Posterior vena cava (tissue), 2 donors: ENCODE measurements around the gene ZNF606. TPM values are rescaled to one million over a fixed set of nuclear protein-coding genes. Genes with fewer than 3 reads are reported as not detected.
A peak's percentile ranks its signal among the peaks of the same experiment; 100 is the strongest.

Source experiments
- DNase-seq: peaks from one replicate; pipeline ENCODE4 v3.0.0-alpha.2; 2020; ENCODE audit warnings: low spot score
- intact Hi-C, 2 donors: fragments of 100-400 bp; cut with DNase I; formaldehyde crosslinking; loops; one replicate each; pipeline versions ENCODE4 v1.14.1 to v1.14.2; 2022 to 2023
- long read RNA-seq, 2 donors: library from polyadenylated mRNA; unstranded; transcript quantifications; one replicate each; pipeline ENCODE4 v2.0.0, GENCODE V29; 2020 to 2021
- total RNA-seq, 2 donors: library from RNA; stranded (reverse); fragmentation: NEBNext Ultra II Directional; extraction: Animal tissue kit (Norgen Biotek cat#: 25700); gene quantifications; one replicate each; pipeline ENCODE4 v1.2.1, GENCODE V29; 2021
- donor health status: DM: yes; HTN: yes; CAD: no.
- donor health status: DM: yes; HTN: yes; CAD: no.

Gene ZNF606
- 10 to 100 TPM in 1 of 2 donors, 1 to 10 TPM in 1; 9.0 to 10.1 TPM for total RNA-seq
- long read RNA-seq, donor 1, full-length matches to known transcripts = 4 of 5 reads
- long read RNA-seq, donor 1, partial matches to known transcripts = 0 of 5 reads
- long read RNA-seq, donor 1, other reads (novel, unspliced or antisense) = 1 of 5 reads
- long read RNA-seq, donor 2, partial matches to known transcripts = 0 of 2 reads
- long read RNA-seq, donor 2, other reads (novel, unspliced or antisense) = 0 of 2 reads

DNA sequence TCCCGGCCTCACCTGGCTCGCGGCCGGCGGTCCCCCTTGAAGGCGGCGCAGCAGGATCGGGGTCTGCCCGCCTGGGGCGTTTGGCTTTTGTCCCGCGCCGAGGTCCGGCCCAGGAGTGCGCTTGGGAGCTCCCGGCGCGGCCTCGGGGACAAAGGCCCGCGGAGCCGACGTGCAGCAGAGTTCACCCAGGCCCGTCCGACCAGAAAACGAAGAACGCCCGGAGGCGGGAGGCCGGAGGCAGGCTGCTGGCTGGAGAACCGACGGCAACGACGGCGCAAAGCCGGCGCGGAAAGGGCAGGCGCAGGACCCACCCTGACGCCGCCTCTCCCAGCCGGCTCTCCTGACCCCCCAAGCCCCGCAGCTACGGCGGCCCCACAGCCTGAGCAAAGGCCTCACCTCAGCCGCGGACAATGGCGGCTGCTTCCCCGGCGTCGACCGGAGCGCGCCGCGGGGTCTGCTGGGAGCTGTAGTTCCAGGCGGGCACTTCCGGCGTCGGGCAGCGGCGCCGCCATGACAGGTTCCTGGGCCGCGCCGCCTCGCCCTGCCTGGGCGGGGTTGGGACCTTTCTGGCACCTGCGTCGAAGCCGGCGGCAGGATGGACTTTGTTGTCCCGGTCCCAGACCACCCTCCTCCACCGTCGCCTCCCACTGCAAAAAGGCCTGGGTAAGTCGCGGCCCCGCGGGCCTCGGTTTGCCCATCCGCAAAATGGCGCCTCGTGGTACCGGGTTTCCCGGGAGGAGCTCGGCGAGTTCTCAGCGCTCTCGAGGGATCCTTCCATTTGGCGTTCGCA lies at the start of gene ZNF606:
Gene ZNF606, minus strand, starts transcription at position 437 of the 790 bp plus-strand sequence. CDS start 1,501 bp downstream, outside the sequence.
- intact Hi-C loops = no loop called here

DNA sequence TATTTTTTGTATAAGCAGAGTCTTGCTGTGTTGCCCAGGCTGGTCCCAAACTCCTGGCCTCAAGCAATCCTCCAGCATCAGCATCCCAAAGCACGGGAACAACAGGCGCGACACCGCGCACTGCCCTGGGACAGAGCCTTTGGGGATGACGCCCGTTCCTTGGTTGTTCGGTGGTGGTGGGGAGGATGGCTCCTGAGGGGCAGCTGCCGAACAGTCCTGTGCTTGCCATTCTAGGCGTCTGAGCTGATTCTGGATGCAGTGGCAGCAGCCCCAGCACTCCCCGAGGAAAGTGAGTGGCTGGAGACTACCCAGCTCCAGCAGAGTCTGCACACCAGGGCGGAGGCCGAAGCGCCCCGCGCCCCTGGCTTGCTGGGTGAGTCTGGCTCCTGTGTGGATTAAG lies 49.6 kb upstream of the ZNF606 start:
- intact Hi-C loops = no loop called here
- DNase-seq = no peak

More for the DNA sequence above, at the start of gene ZNF606:
- peak; percentile 95 for DNase-seq

- peak; percentile 55 for DNase-seq
- intact Hi-C loops = no loop called here
These were observed 45.1 kb upstream of the ZNF606 start for GRCh38 chr19:58047672-58048071.

GRCh38 chr19:58046856-58047255 lies 44.2 kb upstream of the ZNF606 start:
- peak; percentile 47 for DNase-seq
- intact Hi-C loops = no loop called here

- DNase-seq = peak; percentile 45
- intact Hi-C loops = no loop called here
These were observed 42.9 kb upstream of the ZNF606 start for GRCh38 chr19:58045411-58046050.

GRCh38 chr19:58044886-58045285 lies 42.3 kb upstream of the ZNF606 start:
- DNase-seq = no peak
- intact Hi-C loops = no loop called here

- DNase-seq = no peak
- intact Hi-C loops = no loop called here
These were observed 41.8 kb upstream of the ZNF606 start for GRCh38 chr19:58044391-58044790.

- DNase-seq = peak; percentile 66
- intact Hi-C loops = no loop called here
These were observed 40.1 kb upstream of the ZNF606 start for GRCh38 chr19:58042495-58043340.

GRCh38 chr19:58040751-58041525 lies 38.3 kb upstream of the ZNF606 start:
- no peak for DNase-seq
- intact Hi-C loops = no loop called here

- DNase-seq = no peak
- intact Hi-C loops = loop anchor here in 1 of 2 donors (10.0 kb wide), 1 partner anchor 86 kb away; no protein-coding TSS in a partner anchor
These were observed 36.1 kb upstream of the ZNF606 start for GRCh38 chr19:58038688-58039204.

DNA sequence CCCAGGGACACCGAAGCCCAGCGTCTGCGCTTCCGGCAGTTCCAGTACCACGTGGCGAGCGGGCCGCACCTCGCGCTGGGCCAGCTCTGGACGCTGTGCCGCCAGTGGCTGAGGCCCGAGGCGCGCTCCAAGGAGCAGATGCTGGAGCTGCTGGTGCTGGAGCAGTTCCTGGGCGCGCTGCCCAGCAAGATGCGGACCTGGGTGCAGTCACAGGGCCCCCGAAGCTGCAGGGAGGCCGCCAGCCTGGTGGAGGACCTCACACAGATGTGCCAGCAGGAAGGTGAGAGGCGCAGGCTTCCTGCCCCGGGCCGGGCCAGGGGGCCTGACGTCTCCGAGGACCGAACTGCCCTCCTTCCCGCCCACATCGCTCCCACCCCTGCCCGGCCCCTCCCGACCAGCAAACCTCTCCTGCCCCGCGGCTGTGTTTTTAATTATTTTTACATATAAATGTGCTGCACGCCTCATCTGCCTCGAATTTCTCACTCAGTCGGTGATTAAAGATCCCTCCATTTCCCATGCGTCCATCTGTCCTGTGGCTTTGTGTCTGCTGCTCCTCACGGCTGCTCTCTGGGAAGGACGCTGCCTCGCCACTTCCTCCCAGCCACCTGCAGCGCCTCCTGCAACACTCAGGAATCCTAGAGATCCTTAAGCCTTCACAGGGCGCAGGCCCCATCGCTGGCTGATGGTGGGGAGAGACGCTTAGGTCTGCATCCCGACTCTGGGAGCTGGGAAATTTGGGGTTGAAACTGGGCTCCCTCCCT lies 35.5 kb upstream of the ZNF606 start:
- intact Hi-C loops = loop anchor here in 1 of 2 donors (10.0 kb wide), 1 partner anchor 87 kb away; no protein-coding TSS in a partner anchor
- no peak for DNase-seq

GRCh38 chr19:58035863-58036262 lies 33.2 kb upstream of the ZNF606 start:
- intact Hi-C loops = loop anchor here in 1 of 2 donors (10.0 kb wide), 1 partner anchor 89 kb away; no protein-coding TSS in a partner anchor

DNA sequence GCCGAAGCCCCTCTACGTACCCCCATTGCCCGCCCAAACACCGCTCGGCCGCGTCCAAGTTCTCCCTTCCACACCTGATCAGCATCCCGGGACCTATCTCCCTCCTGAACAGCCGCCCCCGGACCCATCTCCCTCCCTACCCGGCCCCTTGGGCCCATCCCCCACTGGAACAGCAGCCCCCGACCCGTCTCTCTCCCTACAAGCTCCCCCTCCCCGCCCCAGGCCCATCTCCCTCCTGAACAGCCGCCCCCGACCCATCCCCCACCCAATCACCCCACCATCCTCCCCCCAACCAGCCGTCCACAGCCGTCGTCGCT lies 31.8 kb upstream of the ZNF606 start:
- intact Hi-C loops = loop anchor here in 1 of 2 donors (10.0 kb wide), 1 partner anchor 90 kb away; no protein-coding TSS in a partner anchor
- DNase-seq = no peak

More at GRCh38 chr19:58035863-58036262, 33.2 kb upstream of the ZNF606 start:
- no peak for DNase-seq

DNA sequence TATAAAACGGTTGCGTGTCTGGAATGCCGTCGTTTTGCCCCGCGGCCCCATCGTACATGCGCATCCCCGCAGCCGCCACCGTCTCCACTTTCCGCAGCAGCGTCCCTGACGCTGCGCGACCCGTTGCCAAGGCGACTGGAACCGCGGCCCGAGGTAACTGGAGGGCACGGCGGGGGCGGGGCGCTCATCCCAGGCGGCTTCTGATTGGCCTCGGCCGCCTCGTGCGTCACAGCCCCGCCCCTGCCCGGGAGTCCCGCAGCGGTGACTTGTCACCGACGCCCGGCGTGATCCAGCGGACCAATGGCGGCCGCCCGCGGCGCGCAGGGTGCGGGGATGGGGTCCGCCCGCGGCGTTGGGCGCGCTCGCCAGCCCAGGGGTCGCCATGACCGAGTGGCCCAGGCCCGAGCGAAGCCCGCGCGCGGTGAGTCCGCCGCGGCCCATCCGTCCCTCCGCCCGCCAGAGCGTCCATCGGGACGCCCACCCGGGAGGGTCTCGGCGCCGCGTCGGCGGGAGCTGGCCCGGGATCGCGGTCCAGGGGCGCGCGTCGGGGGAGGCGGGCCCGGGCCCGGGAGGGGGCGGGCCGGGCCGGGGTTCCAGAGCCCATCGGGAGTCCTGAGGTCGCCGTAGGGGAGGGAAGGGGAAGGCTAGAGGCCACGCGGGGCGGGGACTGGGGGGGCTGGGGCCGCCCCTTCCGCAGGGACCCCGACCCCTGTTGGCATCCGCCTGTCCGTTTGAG lies 31.3 kb upstream of the ZNF606 start, which contains the start of gene ZSCAN1:
Gene ZSCAN1, plus strand, starts transcription at position 285 of the 736 bp plus-strand sequence. CDS start 3,812 bp downstream, outside the sequence.
- DNase-seq = peak; percentile 89
- intact Hi-C loops = loop anchor here in 1 of 2 donors (10.0 kb wide), 1 partner anchor 91 kb away; no protein-coding TSS in a partner anchor

GRCh38 chr19:58024661-58025060 lies 22.0 kb upstream of the ZNF606 start:
- no peak for DNase-seq
- intact Hi-C loops = loop anchor here in 1 of 2 donors (5.0 kb wide), 1 partner anchor 133 kb away; no protein-coding TSS in a partner anchor

DNA sequence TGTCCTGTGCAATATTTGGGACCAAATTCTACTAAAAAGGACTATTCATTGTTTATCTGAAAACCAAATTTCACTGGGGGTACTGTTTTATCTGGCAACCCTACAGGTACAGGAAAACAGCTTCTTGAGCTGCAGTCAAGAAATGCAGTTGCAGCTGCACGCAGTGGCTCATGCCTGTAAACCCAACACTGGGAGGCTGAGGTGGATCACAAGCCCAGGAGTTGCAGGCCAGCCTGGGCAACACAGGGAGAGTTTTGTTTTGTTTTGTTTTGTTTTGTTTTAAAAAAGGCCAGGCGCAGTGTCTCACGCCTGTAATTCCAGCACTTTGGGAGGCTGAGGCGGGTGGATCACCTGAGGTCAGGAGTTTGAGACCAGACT lies 19.7 kb upstream of the ZNF606 start:
- peak; percentile 47 for DNase-seq
- intact Hi-C loops = loop anchor here in 1 of 2 donors (5.0 kb wide), 1 partner anchor 135 kb away; no protein-coding TSS in a partner anchor
